ENCODE results near the gene RFT1.

GRCh38 chr3:53144446-53144845, 14.2 kb upstream of the RFT1 start:
- TF ChIP-seq CTCF (IDR thresholded peaks at IDR 0.05; ENCODE audit: low read length) (no peak), EZH2phosphoT487 (IDR thresholded peaks at IDR 0.05; ENCODE audit: low read length) (no peak), EZH2 (optimal IDR thresholded peaks at IDR 0.05; ENCODE audit: low read depth, low read length) (no peak)
